GM18858 (cell line): Measurements from ENCODE around the gene CHST7.
"Not testable (repeated sequence)": the region's sequence is repeated elsewhere in the genome, so short reads cannot be mapped to it uniquely, and the experiment has no call there.

Source experiments
- ATAC-seq: cut with Tn5 transposase; IDR thresholded peaks from one replicate; pipeline ENCODE4 v1.9.1; 2021; ENCODE audit not compliant: unreplicated experiment

CHST7 gene, protein sequence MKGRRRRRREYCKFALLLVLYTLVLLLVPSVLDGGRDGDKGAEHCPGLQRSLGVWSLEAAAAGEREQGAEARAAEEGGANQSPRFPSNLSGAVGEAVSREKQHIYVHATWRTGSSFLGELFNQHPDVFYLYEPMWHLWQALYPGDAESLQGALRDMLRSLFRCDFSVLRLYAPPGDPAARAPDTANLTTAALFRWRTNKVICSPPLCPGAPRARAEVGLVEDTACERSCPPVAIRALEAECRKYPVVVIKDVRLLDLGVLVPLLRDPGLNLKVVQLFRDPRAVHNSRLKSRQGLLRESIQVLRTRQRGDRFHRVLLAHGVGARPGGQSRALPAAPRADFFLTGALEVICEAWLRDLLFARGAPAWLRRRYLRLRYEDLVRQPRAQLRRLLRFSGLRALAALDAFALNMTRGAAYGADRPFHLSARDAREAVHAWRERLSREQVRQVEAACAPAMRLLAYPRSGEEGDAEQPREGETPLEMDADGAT

DNA sequence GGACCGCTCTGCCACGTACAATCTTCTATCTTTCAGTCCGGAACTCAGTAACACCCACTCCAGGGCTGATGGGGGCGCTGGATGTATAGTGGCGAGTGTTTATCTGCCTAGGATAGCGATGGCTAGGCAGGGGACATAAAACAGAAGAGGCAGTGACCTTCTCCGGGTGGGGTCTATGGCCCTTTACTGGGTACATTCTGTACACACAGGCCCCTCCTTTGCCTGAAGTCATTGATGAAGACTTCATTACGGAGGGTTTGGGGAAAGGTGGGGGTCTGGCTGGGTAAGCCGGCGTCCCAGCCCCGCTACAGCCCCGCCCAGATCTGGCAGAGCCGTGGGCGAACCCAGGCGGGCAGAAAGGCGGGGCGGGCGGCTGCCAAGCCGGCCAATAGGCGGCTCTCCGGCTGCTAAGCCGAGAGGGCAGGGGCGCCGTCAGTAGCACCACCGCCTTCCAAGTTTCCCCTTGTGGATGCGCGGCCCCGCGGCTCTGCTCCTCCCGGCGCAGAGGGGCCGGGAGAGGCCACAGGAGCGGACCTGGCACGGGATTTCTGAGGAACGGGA lies at the start of gene CHST7:
Gene CHST7 (plus strand): TSS at position 435 of the 561 bp plus-strand sequence. CDS start 167 bp downstream, outside the sequence.
- peak; percentile 24 for ATAC-seq

DNA sequence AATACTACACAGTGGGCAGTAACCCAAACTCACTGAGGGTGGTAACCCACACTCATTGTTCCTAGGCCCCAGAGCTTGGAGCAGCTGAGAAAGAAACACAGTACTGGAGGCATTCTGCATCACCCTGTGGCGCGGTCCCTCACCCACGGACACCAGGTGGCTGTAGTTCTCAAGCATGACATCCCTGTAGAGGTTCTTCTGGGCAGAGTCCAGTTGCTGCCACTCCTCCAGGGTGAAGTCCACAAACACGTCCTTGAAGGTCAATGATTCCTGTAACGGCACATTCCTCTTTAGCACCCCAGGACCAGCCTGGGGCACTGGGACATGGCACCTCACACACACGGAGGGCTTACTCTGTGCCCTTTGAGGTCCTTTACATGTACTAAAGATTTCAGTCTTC lies 44.9 kb upstream of the CHST7 start:
- ATAC-seq, result not testable (repeated sequence)

DNA sequence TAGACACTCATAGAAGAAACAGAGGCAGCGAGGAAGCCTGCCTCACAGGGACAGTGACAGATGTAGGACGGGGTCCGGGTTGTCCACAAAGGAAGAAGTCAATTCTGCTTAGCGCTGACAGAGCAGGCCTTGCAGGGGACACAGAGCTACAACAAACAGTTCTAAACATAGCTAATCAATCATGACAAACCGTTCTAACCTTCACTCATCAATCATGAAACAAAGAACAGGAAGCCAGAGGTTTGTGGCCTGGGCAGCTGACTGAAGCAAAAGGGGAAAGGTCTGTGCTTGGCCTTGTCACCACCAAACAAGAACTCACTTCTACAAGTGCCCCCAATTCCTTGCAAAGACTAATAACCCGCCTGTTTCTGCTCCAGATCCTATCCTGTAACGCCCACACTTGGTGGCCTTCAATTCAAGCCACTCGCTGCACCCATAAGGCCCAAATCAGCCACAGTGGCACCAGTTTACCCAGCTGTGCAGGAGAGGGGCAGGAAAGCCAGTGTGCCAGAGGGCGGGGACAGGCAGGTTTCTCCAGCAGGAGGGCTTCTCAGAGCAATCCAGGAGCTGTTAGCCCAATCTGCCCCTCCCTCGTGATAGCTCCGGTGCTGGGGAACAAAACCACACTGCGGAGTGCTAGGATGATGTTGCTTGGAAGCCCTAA lies 43.7 kb upstream of the CHST7 start:
- not testable (repeated sequence) for ATAC-seq

DNA sequence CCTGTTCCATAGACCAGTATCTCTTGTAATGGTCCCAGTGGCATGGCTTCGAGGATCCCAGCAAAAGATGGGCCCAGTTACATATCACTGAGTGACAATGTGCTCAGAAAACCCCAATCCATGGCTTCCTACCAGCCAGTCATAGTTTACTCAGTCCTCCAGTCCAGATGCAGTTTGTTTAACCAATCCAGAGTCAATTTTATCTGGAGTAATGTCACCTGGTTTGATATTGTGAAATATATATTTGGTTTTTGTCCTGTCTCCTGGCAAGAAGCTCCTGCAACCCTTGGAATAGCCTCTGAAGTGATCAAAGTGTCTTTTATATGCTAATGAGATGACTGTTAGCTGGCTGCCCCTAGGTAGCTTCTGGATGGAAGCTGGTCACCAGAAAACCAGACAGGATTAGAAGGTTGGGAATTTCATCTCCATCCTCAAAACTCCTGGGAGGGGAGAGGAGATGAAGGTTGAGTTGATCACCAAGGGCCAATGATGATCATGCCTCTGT lies 43.1 kb upstream of the CHST7 start:
- ATAC-seq, result not testable (repeated sequence)

DNA sequence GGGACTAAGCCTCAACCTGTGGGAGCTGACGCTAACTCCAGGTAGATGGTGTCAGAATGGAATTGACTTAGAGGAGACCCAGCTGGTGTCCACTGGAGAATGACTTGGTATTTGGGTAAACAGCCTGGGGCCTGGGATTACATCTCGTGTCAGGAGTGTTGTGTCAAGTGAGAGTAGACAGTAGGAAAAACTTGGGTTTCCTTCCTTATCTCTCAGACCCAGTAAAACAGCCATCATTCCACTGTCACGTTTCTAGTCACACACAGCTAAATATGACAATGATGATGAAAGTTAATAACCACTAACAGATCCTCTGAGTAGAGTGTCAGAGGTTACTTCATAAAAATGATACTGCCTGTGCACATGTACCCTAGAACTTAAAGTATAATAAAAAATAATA lies 42.1 kb upstream of the CHST7 start:
- ATAC-seq, result no peak

DNA sequence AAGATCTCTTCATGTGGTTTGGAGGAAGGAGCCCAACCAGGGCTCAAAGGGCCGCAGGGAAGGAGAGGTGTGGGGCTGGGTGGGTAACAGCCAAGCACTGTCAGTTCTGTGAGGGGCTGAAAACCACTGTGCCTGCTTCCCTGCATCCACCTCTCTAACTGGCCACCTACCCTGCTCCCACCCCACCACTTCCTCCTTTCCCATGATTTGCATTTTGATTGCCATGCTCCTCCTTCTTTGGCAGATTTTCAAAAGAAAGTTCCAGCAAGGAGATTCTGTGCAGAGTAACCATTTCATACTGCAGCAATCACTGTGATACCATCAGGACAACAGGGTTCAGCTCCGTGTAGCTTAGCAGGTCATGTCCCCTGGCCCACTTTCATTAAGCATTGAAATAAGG lies 30.1 kb upstream of the CHST7 start:
- no peak for ATAC-seq

DNA sequence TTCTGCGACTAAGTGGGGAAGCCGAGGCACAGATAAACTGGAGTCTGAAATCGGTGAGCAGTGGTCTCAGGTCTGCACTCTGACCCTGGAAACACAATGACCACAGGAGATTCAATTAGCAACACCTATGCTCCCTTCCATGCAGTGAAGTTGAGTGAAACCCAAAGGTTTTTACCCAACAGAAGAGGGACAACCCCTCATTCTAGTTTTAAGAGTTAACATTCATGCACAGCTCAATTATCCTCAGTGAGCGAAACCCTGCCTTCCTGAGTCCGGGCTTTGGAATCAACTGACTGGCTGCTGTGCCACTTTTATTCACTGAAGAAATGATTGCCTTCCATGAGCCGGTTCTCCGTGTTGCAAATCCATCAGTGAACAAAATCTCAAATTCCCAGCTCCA lies 29.0 kb upstream of the CHST7 start:
- ATAC-seq, result peak; percentile 40

DNA sequence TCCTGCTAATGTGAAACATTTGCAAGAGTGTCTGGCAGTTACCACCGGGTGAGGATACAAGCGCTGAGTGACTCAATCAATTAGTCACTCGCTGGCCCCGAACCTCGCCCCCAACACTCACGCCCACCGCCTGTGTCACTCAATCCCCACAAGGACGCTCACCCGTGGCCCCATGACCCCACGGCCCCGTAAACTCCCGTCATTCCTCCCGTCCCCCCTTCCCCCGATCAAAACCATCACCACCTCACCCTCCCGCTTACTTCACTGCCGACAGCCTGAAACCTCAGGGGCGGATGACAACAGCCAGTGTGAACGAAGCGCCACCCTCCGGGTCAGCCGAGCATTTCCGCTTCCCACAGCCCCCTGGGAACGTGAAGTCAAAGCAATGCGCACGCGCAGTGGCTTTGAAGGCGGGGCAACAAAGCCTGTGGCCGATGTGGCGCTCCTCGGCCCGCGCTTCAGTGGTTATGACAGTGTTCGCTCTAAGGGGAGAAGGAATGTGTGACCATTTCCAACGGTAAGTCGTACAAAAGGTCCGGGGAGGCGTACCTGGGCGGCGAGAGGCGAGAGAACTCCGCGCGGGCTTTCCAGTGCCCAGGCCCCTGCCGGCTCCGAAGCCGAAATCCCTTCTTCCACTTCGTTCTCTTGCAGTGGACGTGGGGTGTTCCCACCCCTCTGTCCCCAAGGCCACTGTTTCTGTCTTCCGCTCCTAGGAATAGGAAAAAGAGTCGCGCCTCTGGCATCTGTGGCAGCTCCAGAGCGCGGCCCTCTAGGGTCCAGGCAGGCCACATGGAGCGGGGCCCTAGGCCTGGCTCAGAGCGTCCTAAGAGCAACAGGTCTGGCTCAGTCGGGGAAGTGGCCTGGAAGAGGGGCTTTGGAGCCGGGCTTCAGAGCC lies 28.2 kb upstream of the CHST7 start, which contains the start of gene ZNF674:
Gene ZNF674 (minus strand): TSS at position 311 of the 895 bp plus-strand sequence. CDS start 3,334 bp downstream, outside the sequence.
- peak; percentile 59 for ATAC-seq

DNA sequence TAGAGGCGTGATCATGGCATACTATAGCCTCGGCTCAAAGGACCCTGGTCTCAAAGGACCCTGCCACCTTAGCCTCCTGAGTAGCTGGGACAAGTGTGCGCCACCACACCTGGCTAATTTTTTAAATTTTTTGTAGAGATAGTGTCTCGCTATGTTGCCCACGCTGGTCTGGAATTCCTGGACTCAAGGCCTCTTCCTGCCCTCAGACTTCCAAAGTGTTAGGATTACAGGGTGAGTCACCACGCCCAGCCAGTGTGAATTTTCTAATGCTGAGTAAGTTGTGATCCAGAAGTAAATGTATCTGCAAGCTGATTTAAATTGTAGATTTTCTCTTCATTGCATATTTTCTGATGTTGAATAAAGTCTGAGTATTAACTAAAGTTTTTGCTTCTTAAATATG lies 25.7 kb upstream of the CHST7 start:
- ATAC-seq, result no peak

DNA sequence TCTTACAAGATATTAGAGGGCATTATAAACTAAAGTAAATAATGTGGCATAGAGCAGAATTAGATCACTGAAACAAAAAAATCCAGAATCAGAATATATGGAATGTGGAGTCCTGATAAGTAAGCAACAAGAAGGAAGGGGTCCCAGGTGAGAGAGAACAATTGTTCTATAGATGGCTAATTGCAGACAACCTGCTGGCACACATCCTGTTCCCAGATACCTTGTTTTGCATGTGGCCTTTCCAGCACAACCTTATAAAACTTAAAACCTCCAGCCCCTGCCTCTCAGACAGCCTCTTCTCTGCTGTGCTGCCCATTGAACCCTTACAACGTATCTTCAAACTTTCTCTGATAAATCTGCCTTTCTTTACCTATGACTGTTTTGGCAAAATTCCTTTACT lies 23.7 kb upstream of the CHST7 start:
- no peak for ATAC-seq

DNA sequence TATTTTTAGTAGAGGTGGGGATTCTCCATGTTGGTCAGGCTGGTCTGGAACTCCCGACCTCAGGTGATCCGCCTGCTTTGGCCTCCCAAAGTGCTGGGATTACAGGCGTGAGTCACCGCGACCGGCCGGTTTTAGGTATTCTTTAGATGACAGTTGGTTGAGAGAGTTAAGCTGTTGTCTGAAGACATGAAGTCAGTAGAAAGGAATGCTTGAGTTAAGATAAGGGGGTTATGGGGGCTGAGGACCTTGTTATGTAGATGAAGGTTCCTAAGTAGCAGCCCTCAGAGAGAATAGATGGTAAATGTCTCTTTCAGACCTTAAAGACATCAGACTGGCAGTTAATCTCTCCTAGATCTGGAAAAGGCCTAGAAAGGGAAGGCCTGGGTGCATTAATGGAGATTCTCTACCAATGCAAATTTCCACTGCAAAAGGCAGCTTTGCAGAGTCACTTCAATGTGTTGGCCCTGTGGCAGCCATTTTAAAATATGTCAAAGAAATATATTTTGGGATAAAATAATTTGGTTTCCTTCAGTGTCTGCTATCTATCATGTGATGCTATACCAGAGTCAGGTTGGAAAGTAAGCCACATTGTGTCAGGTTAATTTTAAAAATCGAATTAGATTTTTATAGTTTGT lies 22.0 kb upstream of the CHST7 start:
- ATAC-seq, result no peak

DNA sequence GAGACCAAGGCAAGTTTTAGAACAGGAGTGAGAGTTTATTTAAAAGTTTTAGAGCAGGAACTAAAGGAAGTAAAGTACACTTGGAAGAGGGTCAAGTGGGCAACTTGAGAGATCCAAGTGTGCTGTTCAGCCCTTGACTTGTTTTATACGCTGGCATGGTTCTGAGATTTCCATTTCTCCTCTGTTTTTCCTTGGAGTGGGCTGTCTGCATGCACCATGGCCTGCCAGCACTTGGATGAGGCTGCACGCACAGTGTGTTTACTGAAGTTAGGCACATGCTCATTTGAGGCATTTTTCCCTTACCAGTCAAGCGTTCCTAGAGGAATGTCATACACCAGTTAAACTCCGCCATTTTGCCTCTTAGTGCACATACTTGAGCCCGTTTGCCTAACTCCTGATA lies 19.6 kb upstream of the CHST7 start:
- ATAC-seq, result no peak

DNA sequence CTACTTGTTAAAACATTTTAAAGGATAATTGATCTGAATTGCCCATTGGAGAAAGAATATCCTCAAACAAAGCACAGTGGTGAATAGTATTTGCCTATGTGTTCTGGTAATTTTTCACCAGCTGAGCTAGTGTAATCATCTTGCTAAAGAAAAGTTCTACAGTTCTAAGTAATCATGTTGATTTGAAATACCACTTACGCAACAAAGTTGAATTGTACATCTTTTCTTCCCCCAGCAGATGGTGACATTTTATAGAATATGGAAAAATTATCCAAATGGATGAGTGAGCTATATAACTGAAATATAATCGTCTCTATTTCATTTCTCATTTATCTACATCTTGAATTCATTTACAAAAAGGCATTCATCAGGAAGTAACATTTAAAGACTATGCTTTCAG lies 18.6 kb upstream of the CHST7 start:
- no peak for ATAC-seq

DNA sequence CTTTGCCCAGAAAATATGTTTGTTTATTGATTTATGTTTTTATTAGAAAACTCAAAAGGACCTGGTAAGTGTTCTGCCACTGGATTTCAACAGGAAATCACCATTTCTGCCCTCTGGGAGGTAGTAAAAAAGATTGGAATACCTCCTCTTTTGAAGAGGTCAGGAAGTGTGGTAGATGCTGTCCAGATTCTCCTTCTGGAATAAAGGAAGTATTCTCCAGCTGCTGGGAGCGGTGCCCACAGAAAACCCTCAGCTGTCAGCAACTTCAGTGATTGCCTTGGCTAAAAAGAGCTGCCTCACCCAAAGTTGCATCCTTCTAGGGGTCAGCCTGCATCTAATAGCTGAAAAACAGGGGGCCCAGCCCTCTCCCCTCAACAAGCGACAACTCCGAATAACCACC lies 14.5 kb upstream of the CHST7 start:
- ATAC-seq, result no peak

DNA sequence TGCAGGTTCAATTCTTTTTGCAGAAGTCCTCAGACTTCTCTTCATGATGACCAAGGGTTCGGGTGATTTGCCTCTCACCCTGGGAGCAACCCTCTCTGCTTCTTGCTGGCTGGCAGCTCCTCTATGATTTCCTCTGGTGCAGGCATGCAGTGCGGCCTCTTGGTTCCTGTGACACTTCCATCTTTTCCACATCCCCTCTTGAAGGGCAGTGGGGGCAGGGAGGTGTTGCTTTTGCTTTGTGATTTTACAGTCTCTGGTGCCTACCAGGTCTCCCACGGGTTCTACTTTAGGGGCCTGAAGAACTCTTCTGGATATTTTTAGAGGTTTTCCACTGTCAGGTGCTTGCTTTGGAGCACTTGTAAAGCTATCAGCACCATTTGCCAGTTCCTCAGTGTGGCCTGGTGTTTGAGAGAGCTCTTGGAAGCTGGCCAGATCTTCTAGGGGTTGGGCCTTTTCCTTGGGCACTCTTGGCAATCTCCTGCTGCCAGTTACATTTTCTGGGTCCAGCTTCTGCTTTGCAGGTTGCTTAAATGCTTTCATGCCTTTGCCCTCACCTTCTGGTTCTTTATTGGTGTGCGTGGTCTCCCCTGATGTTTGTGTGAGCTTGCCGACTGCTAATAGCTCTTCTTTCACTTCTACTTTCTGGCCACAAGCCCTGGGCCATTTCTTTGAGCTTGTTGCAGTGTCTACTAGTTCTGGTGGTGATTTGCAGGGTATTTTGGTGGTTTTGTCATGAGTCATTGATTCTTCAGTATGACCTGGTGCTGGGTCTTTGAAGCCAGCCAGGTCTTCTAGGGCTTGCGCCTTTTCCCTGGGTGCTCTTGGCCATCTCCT lies 11.5 kb upstream of the CHST7 start:
- ATAC-seq, result peak; percentile 99

DNA sequence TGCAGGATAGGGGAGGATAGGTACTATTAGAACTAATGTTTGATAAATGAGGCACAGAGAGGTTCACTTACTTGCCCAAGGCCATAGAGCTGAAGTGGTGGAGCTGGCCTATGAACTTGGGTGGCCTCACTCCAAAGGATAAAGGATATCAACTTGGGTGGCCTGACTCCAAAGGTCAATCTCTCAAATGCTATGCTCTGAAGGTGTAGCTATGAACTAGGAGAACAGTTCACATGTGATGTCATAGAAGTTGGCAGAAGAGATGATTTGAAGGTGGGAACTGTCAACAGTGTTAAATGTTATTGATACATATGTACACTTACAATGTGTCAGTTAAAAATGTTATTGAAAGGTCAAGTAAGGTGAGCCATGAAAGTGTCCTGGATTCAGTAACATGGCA lies 6.2 kb upstream of the CHST7 start:
- ATAC-seq, result no peak

DNA sequence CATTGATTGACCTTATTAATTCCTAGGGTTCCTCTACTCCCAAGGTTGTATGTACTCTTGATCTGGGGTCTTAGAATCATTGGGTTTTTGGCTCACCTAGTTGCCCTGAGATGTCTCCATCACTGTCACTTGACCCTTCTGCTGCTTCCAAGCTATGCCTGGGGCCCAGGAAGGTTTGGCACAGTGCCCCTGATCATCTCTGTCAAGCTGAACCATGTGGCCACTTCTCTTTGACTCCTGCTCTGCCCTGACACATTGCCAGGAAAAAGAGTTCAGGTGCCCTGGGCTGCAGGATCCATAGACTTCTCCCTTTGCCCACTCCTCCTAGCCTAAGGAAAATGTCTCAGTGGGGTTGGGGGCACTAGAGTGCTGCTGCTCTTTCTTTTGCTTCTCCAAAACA lies 3.9 kb upstream of the CHST7 start:
- no peak for ATAC-seq

DNA sequence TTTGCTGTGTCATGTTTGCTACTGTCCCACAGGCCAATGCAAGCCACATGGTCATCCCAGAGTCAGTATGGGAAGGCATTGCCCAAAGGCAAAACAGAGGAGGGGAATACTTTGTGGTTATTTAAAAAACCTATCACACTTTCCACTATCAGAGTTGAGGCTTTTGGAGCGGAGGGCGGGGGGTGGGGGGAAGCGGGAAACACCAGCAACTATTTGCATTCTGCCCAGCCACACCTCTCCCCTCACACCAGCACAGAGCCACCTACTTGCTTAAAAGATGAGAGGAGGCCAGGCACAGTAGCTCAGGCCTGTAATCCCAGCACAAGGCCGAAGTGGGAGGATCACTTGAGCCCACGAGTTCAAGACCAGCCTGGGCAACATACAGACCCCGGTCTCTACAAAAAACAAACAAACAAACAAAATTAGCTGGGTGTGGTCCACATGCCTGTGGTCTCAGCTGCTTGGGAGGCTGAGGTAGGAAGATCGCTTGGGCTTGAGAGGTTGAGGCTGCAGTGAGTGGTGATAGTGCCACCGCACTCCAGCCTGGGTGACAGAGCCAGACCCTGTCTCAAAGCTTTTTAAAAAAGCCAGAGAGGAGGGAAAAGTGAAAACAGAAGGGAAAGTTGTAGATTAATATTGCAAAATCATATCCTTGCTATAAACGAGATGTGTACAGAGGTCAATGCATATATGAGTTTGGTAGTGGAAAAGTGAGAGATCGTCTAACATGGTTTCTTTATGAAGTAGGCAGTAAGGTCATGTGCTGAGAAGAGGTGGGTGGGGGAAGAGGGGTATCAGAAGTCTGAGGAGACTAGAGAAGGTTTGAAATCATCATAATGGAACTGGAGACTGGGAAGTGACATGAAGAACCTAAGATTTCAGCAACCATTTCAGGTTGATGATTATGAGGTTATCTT lies 1.9 kb upstream of the CHST7 start:
- no peak for ATAC-seq
